GM18508 (cell line): ENCODE measurements around the gene GRM5.
"Not testable (repeated sequence)": the region's sequence is repeated elsewhere in the genome, so short reads cannot be mapped to it uniquely, and the experiment has no call there.

ENCODE experiments used
- ATAC-seq: cut with Tn5 transposase; IDR thresholded peaks from one replicate; pipeline ENCODE4 v1.9.1; 2021; ENCODE audit warnings: moderate number of reproducible peaks; ENCODE audit not compliant: insufficient read depth, unreplicated experiment

The GRM5 gene

DNA sequence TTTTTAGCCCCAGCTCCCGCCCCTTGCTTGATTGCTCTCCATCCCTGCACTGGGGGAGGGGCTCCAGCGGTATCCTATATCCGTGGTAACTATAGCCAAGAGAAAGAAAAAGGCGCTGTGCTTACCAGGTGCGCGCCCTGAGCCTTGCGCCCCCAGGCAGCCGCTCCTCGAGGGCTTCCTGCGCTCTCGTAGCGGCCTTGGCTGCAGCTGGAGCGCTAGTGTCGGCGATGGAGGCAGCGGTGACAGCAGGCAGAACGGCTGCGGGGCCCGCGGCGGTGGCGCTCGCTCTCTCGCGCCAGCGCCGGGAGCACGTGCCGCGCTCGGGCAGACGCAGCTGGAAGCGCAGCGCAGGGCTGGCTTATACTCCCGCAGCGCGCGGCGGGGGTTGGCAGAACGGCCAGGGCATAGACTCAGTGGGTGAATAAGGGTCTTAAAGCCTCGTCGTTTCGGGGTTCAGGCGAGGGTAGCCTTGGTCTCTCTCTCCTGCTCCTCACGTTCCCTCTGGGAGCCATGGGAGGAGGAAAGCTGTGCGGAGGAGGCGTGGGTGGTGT, at the start of gene GRM5:
Gene GRM5 (minus strand): TSS at position 332 of the 551 bp plus-strand sequence. CDS start 18,110 bp downstream, outside the sequence.
- not testable (repeated sequence) for ATAC-seq

DNA sequence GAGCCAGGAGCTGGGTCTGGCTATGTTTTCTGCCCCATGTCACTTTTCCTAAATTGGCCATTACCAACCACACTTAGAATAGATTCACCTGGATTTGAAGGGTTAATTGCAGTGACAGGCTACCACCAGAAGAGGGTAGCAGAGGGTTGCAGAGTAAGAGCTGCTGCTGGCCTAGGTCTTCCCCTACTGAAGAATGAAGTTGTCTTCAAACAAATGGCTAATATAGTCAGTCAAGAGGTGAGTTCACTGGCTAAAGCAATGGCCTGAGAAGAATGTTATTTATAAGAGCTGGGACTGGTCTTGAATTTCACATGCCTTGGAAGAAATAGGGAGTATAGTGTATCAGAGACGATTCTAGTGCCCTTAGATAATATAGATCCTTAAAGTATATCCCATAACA, 32.2 kb upstream of the GRM5 start:
- ATAC-seq, result peak; percentile 82

- not testable (repeated sequence) for ATAC-seq
Measured at GRCh38 chr11:89093806-89094205, 28.0 kb upstream of the GRM5 start.

DNA sequence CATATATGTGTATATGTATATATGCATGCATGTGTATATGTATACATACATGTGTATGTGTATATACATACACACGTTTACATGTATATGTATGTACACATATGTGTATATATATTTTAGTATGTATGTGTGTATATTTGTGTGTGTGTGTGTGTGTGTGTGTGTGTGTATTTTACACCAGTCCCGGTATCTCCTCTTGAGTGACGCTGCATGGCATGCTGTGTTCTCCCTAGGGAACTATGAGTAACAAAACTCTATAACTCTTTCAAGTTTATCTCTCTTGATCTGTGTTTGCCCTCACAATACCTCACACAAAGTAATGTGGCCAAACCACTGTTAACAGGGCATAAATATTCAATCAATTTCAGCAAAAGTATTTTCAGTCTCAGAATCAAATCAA, 19.2 kb upstream of the GRM5 start:
- ATAC-seq, result not testable (repeated sequence)

DNA sequence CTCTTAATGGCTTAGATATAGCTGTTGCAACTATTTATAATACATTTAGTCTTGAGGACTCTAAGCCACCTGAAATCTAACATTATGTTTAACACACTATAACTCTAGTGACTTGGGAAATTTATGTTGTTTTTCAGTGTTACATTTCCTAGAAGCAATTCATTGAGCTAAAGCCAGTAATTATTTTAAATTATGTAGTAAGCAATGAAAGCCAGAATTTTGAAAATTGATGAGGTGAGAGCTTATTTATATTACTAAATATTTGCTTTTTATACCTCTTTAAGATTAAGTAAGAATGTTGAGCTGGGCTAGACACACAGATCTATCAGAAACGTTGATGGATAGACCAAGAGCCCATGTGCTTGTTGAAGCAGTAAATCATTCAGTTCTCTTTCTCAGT, 5.1 kb upstream of the GRM5 start:
- ATAC-seq, result not testable (repeated sequence)

DNA sequence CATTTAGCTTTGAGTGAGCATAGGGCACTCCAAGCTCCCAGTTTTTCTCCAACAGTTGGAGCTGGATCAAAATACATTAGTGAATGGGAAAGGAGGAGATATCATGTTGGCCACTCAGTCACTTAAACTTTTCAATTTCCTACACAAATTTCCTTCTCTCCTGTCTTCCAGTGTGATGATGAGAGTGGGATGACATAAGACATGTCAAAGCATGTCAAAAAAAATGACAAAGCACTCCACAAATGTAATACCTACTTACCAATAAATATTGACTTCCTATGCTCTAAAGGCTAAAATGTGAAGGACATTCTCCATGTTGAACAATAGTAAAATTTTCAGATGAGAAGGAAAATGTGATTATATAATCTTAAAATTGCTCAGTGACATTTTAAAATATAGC, 1.5 kb upstream of the GRM5 start:
- no peak for ATAC-seq

DNA sequence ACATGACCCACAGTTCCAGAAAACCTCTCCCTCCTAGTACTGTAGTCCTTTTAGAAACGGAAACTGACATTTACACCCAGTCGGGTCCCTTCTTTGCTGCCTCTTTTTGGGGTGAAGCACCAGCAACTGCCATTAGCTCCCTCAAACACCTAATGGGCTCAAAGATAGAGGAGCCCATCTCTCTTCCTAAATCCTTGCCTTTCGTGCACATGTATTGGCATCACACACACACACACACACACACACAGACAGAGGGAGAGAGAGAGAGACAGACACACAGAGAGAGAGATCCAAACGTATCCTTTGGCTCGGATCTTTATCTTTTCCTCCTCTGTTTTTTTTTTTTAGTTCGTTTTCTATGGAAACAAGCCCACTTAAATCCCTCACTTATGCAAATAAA, 716 bp downstream of the GRM5 start:
- no peak for ATAC-seq

DNA sequence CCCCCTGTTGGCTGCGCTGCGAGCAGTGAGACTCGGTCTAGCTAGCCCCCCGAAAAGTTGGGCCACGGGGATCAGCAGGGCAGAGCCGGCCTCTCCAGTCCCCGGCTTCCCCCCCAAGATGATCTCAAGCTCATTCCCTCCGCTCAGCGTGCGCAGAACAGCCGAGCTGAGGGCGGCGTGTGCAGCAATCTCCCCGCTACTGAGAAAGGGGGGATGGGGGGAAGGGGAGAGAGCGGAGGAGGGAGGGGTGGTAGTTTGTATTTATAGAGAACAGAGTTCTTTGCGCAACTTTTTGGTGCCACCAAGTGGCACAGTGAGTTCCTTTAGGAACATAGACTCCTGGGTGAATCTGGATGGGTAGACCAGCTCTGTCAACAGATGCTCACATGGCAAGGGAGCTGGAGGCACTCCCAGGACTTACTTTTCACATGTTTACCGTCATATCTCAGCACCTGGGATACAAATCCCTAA, 2.3 kb downstream of the GRM5 start:
- ATAC-seq, result not testable (repeated sequence)

GRCh38 chr11:89062771-89063298, 2.9 kb downstream of the GRM5 start:
- not testable (repeated sequence) for ATAC-seq

GRCh38 chr11:89061839-89062238, 3.9 kb downstream of the GRM5 start:
- not testable (repeated sequence) for ATAC-seq

DNA sequence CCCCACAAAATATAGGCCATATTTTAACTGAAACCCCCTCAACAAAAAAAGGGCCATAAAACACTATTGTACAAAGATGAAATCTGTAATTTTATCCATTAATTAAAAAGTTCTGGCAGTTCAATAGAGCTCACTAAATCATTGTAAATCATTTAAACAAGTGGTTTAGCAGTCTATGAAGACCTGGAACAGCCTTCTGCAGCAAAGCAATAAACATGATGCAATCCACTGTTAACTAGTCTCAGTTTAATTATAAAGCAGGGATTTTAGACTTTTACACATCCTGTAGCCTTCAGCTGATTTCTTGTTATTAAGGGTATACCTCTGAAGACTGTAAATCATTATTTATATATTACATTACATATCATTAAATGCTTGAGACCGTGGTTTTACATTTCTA, 8.4 kb downstream of the GRM5 start:
- not testable (repeated sequence) for ATAC-seq

GRCh38 chr11:89052220-89052619, 13.6 kb downstream of the GRM5 start:
- ATAC-seq, result no peak

DNA sequence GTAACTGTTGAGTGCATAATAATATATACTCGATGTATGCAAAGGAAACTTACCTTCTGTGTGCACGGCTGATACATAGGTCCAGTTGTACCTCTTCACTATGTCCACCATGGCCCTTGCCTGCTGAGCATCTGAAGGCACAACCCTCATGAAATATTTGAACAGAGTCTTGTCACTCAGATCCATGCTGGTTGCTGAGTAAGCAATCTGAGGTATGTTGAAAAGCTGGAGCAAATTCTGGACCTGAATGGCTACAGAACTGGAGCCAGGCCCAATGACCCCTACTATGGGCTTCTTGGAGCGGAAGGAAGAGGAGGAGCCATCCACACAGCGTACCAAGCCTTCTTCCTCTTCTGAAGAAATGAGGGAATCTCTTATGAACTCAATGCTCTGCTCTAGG, 18.6 kb downstream of the GRM5 start:
- ATAC-seq, result not testable (repeated sequence)

DNA sequence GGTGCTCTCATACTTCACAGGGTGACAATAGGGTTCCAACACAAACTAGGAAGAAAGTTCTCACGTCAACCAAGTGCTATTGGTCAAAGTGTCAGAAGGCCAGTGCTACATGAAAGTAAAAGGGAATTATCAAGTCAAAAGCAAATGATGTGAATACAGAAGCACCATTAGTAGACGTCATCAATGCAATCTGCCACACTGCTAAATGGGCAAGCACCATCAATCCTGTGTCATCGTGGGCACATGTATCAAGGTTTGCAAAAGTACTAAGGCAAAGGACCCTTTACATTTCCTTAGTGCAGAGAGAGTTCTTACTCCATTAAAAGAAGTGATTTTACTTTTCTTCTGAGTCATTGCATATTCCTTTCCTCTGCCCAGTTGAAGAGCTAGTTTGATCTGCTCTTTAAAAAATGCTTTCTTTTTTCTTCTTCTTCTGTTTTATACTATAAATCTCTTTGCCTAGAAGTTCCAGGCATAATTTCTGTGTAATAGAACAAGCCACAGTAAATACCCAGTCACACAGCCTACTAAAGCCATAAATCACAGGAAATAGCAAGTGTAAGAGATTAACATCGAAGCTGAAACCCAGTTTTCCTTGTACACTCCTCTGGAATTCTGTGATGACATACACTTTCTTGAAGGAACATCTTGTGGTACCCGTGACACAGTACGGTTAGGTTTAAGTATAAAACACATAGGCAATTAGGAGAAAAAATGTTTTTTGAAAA, 21.8 kb downstream of the GRM5 start:
- not testable (repeated sequence) for ATAC-seq

GRCh38 chr11:89029671-89030070, 36.1 kb downstream of the GRM5 start:
- not testable (repeated sequence) for ATAC-seq

DNA sequence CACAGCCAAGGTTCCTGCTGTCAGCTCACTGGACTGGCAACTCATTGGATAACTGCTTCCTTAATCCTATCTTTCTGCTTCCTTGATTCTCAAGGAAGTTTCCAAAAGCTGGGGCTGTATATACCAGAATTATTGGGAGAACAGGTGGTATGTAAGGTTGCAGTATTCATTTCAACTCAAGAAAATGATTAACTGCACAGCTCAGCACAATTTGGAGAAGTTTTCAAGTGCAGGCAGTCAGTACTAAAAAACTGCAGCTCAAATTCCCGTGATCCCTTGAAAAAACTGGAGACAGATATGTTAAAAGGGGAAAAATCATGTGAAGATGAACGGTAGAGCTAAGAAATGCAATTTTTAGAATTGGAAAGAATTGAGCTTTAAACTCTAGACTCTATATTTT, 44.4 kb downstream of the GRM5 start:
- no peak for ATAC-seq

DNA sequence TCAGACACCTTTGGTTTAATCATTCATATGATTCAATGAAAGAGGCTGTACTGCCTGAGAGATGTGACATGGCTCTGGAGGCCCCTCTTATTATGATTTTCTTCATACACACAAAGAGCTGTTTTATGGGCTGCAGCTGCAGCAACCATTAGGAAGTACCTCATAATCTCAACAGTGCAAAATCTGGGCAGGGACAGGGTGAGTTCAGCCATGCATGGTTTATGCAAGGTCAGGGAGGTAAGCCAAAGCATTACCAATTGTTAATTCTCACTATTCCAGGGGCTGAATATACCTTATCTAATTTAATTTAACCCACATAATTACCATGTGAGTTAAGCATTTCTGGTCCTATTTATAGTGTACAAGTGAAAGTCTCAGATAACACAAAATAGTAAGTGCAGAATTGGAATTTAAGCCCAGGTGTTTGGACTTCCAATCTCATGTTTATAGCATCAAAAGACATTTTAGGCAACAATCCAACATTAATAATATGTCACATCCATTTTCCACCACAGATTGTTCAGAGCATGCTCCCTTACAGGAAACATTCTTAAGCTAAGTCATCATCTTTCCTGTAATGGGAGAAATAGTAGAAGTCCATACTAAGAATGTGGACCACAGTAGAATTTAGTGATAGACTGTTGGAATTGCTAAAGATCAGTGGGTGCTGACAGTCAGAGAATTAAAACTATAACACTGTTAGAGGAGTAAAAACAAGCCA, 45.8 kb downstream of the GRM5 start:
- ATAC-seq, result not testable (repeated sequence)

DNA sequence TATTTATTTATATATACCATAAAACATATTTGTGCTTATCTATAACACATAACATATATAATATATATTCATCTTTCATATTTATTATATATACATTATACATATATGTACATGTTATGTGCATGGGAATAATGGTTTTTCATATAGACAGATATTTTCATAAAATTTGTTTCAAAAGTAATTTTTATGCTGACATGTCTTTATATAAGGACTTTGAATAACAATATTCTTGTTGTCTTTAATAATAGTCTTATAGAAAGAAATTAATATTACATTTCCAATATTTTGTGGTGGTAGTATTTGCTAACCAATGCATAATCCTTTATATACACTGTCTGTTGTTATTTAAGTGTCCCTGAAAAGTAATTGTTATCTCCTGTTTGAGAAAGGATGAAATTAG, 49.6 kb downstream of the GRM5 start:
- no peak for ATAC-seq

DNA sequence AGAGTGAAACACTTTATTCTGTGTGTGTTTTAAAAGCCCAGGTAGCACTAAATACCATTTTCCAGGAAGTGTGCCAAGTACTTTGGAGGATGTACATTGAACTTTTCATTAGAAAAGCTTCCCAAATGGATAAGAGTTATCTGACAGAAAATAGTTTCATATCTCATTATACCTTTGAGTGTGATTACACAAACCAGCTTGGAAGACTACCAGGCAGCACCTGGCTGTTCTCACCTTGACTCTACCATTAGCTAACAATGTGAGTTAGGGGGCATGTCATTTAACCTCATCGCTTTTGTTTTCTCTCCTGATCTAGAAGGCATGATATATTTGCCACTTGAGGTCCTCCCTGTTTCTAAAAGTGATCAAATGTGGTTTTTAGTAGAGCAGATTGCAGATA, 50.2 kb downstream of the GRM5 start:
- ATAC-seq, result no peak

GRCh38 chr11:89000852-89001251, 64.9 kb downstream of the GRM5 start:
- not testable (repeated sequence) for ATAC-seq

GRCh38 chr11:88979641-88980040, 86.1 kb downstream of the GRM5 start:
- no peak for ATAC-seq
